Measurements from ENCODE around the gene CALR.
"Not testable (repeated sequence)": the region's sequence is repeated elsewhere in the genome, so short reads cannot be mapped to it uniquely, and the experiment has no call there.

- not testable (repeated sequence) for TF ChIP-seq CTCF (conservative IDR thresholded peaks at IDR 0.05 in 1 of 2, IDR thresholded peaks at IDR 0.05 in 1 of 2; ENCODE audit: low read depth in 1 of 2, low read length in 2 of 2); EZH2 (IDR thresholded peaks at IDR 0.05; ENCODE audit: low read length, missing control alignments)
Observed at GRCh38 chr19:12890299-12890786, 48.1 kb upstream of the CALR start.

Measured in fibroblast of lung (primary cell).